ENCODE measurements around the gene SEC14L1.
"Not testable (repeated sequence)": the region's sequence is repeated elsewhere in the genome, so short reads cannot be mapped to it uniquely, and the experiment has no call there.

The SEC14L1 gene

DNA sequence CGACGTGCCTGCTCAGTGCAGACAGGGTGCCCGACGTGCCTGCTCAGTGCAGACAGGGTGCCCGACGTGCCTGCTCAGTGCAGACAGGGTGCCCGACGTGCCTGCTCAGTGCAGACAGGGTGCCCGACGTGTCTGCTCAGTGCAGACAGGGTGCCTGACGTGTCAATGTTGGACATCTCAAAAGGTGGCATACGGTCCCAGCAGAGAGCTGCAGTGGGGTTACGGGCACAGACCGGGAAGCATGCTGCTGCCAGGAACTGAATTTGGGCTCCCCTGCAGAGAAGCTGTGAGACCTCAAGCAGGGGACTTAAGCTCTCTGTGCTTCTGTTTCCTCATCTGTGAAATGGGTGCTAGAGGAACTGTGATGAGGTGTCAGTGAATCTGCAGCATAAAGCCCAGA, 115.2 kb downstream of the SEC14L1 start:
- not testable (repeated sequence) for H3K9ac ChIP-seq (ENCODE audit: low read depth, low read length); H3K9me3 ChIP-seq (ENCODE audit: control insufficient read depth, insufficient read depth, low read length); H3K36me3 ChIP-seq (ENCODE audit: insufficient read depth, low read length)
- peaks cover 29% of the 10 kb centered on the region for H3K4me1 ChIP-seq (ENCODE audit: insufficient read depth, low read length)

DNA sequence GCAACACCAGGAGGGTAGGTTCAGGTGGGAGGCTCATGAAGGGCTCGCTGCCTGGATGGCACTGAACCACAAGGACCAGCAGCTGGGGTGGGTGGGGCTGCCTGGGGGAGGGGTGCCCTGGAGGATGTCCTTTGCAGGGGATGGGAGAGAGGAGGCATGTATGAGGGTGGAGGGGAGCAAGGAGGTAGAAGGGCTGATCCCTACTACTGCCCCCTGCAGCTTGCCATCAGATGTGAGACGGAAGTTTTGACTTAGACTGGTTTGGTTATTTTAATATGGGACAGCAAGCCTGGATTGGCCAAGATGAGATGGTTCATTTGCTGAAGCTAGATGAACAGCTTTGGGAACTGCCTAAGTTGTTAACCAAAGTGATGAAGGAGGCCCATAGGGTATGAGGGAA, 115.9 kb downstream of the SEC14L1 start:
- Histone ChIP-seq H3K4me1 (ENCODE audit: insufficient read depth, low read length) (peaks cover 29% of the 10 kb centered on the region), H3K36me3 (ENCODE audit: insufficient read depth, low read length) (no peaks in the 10 kb centered on the region), H3K9ac (ENCODE audit: low read depth, low read length) (no peak overlapping the region), H3K9me3 (ENCODE audit: control insufficient read depth, insufficient read depth, low read length) (no peaks in the 10 kb centered on the region)

DNA sequence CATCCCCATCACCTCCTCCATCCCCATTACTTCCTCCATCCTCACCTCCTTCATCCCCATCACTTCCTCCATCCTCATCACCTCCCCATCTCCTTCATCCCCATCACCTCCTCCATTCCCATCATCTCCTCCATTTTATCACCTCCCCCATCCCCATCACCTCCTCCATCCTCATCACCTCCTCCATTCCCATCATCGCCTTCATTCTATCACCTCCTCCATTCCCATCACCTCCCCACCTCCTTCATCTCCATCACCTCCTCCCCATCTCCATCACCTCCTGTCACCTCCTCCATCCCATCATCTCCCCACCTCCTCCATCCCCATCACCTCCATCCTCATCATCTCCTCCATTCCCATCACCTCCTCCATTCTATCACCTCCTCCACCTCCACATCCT, 116.4 kb downstream of the SEC14L1 start:
- no peak overlapping the region for H3K9ac ChIP-seq (ENCODE audit: low read depth, low read length)
- H3K36me3 ChIP-seq (ENCODE audit: insufficient read depth, low read length): no peaks in the 10 kb centered on the region
- peaks cover 29% of the 10 kb centered on the region for H3K4me1 ChIP-seq (ENCODE audit: insufficient read depth, low read length)
- no peaks in the 10 kb centered on the region for H3K9me3 ChIP-seq (ENCODE audit: control insufficient read depth, insufficient read depth, low read length)

DNA sequence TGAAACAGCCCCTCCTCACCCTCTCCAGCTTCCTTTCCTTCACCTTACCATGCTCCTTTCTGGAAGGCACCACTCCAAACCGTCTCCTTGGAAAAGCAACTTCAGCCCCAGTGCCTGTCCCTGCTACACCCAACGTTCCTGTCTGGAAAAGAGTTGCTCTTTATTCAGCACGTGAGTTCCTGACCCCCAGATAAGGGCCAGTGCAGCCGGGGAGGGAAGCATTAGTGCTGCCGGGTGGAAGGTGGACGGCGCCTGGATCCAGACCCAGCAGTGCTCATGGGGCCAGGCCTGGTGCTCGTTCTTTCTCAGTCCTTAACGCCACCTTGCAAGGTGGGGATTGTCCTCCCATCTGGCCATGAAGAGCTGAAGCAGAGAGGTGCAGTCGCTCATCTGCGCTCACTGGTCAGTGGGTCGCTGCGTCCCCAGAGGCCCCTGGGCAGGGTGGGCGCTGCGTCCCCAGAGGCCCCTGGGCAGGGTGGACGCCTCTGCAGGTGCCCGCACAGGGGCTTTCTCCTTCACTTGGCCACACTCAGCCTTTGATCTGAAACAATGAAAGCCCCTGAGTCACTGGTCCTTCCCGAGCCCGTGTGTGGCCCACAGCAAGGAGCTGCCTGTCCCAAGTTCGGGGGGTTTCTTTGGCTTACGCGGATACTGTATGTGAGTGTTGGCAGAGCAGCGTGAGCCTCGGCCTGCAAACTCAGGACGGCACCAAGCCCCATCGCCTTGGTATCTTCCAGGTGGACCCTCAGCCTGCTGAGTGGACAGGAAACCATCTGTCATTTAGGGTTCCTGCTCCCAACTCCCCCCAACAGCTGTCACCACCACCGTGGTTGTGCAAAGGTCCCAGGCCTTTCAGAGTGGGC, 117.1 kb downstream of the SEC14L1 start:
- H3K36me3 ChIP-seq (ENCODE audit: insufficient read depth, low read length): no peaks in the 10 kb centered on the region
- no peak overlapping the region for H3K9ac ChIP-seq (ENCODE audit: low read depth, low read length)
- no peaks in the 10 kb centered on the region for H3K9me3 ChIP-seq (ENCODE audit: control insufficient read depth, insufficient read depth, low read length)
- H3K4me1 ChIP-seq (ENCODE audit: insufficient read depth, low read length): peaks cover 29% of the 10 kb centered on the region

DNA sequence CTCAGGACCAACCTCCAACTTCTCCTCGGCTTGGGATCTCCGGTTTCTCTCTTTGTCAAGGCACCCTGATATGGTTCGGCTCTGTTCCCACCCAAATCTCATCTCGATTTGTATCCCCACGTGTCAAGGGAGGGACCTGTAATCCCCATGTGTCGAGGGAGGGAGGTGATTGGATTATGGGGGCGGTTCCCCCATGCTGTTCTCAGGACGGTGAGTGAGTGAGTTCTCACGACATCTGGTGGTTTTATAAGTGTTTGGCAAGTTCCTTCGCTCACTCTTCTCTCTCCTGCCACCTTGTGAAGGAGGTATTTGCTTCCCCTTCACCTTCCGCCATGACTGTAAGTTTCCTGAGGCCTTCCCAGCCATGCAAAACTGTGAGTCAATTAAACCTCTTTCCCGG, 117.9 kb downstream of the SEC14L1 start:
- Histone ChIP-seq H3K9ac (ENCODE audit: low read depth, low read length) (no peak overlapping the region), H3K36me3 (ENCODE audit: insufficient read depth, low read length) (no peaks in the 10 kb centered on the region), H3K9me3 (ENCODE audit: control insufficient read depth, insufficient read depth, low read length) (no peaks in the 10 kb centered on the region), H3K4me1 (ENCODE audit: insufficient read depth, low read length) (peaks cover 26% of the 10 kb centered on the region)

DNA sequence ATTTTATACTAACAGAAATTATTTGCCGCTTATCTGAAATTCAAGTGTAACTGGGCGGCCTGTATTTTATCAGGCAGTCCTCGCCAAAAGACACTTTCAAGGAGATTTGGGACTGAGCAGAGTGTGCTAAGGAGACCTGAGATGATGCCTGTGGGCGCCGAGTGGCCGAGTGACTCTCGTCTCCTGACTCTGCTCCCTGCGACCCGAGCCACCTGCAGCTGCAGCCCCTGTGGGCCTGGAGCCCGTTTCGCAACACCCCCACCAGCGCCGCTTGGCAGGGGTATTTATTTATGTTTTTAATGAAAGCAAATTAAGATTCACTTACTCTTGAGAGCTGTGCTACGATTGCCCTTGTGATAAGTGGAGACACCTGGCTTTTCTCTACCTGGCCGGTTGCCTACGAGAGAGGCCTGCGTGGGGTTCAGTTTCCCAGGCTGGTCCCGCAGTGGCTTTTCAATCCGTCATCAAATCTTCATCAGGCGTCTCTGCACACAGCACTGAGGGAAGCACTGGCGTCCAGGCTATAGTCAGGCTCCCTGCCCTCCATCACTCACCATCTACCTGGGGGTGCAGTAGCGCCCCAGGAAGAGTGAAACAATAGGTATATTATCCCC, 124.0 kb downstream of the SEC14L1 start:
- peaks cover 8% of the 10 kb centered on the region; the same call in 1 of the 2 replicates for H3K4me1 ChIP-seq (ENCODE audit: insufficient read depth, low read length)
- H3K9ac ChIP-seq (ENCODE audit: low read depth, low read length): no peak overlapping the region
- H3K36me3 ChIP-seq (ENCODE audit: insufficient read depth, low read length): no peaks in the 10 kb centered on the region
- no peaks in the 10 kb centered on the region for H3K9me3 ChIP-seq (ENCODE audit: control insufficient read depth, insufficient read depth, low read length)

DNA sequence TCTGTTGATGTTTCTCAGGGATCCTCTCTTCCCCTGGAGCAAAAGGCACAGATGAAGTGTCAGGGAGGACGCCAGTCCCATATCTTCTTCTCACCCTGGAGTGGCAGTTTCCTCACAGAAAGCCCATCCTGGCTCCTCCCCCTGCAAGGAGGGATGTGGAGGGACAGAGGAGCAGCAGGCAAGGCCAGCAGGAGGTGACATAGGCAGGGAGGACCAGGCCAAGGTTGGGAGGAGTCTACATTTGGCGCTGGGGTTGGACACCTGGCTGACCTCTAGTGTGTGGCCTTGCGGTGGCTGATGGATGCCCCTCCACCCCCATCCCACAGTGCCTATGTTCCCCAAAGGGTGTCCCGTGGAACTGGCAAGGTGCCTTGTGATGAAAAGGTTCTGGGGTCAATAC, 125.4 kb downstream of the SEC14L1 start:
- Histone ChIP-seq H3K9ac (ENCODE audit: low read depth, low read length) (no peak overlapping the region), H3K36me3 (ENCODE audit: insufficient read depth, low read length) (no peaks in the 10 kb centered on the region), H3K4me1 (ENCODE audit: insufficient read depth, low read length) (peaks cover 8% of the 10 kb centered on the region; the same call in 1 of the 2 replicates), H3K9me3 (ENCODE audit: control insufficient read depth, insufficient read depth, low read length) (no peaks in the 10 kb centered on the region)

Measured in ES-I3 (cell line).